GM19043 (cell line): ENCODE results near the gene NFYC.

Source experiments
- ATAC-seq: cut with Tn5 transposase; IDR thresholded peaks from one replicate; pipeline ENCODE4 v1.9.1; 2021; ENCODE audit warnings: low read depth; ENCODE audit not compliant: unreplicated experiment

NFYC gene

GRCh38 chr1:40817791-40818263 is 126.3 kb downstream of the NFYC start:
- ATAC-seq = peak; percentile 30

- ATAC-seq = peak; percentile 84
Measured at GRCh38 chr1:40818264-40818961, 126.9 kb downstream of the NFYC start.

GRCh38 chr1:40819101-40819500 is 127.6 kb downstream of the NFYC start:
- ATAC-seq = no peak

GRCh38 chr1:40820251-40820797 is 128.8 kb downstream of the NFYC start:
- no peak for ATAC-seq
